SK-N-MC (cell line): ENCODE measurements around the gene JAM2.

ENCODE experiments used
- EZH2 ChIP-seq: fragments of 200-600 bp; sonication (generic); IDR thresholded peaks from one replicate; pipeline ENCODE4 v1.6.1; 2017; ENCODE audit warnings: antibody characterized with exemption
- FOXP2 ChIP-seq: optimal IDR thresholded peaks from 2 replicates; pipeline ENCODE3; 2011; ENCODE audit warnings: mild to moderate bottlenecking, moderate library complexity; ENCODE audit not compliant: insufficient read depth; ENCODE audit errors: extremely low read length, control extremely low read depth
- POLR2AphosphoS5 ChIP-seq: IDR thresholded peaks from 2 replicates; pipeline ENCODE4 v1.6.1; 2012; ENCODE audit warnings: mild to moderate bottlenecking, low read depth, low read length, borderline replicate concordance

GRCh38 chr21:25632296-25632695 lies 6.8 kb upstream of the JAM2 start:
- TF ChIP-seq POLR2AphosphoS5, result no peak
- no peak for TF ChIP-seq EZH2
- TF ChIP-seq FOXP2, result no peak
